Astrocyte (in vitro differentiated cells and primary cell): ENCODE data around the gene PPIL6. TPM values are rescaled to one million over a fixed set of nuclear protein-coding genes. Genes with fewer than 3 reads are reported as not detected.

Source experiments
- DNase-seq: peaks from one replicate; pipeline ENCODE4 v3.0.0-alpha.2; 2010; ENCODE audit warnings: low read depth
- FAIRE-seq: peaks from 2 replicates; lab custom pipeline; 2011; peaks lifted over from hg19 to GRCh38; lab: Jason Lieb, UNC
- H2AFZ ChIP-seq: 2 replicates; pipeline ENCODE4 v1.6.0; 2012; ENCODE audit warnings: low read depth, low read length, inconsistent platforms
- H3K27ac ChIP-seq: 2 replicates; pipeline ENCODE4 v1.5.1; 2011; ENCODE audit warnings: low read depth, low read length, inconsistent platforms
- H3K27me3 ChIP-seq: 2 replicates; pipeline ENCODE4 v1.6.0; 2011; ENCODE audit warnings: low read length, inconsistent platforms; ENCODE audit not compliant: insufficient read depth
- H3K36me3 ChIP-seq: 2 replicates; pipeline ENCODE4 v1.5.1; 2011; ENCODE audit warnings: low read length, inconsistent platforms; ENCODE audit not compliant: insufficient read depth
- H3K4me1 ChIP-seq: 2 replicates; pipeline ENCODE4 v1.5.1; 2011; ENCODE audit warnings: low read length, inconsistent platforms; ENCODE audit not compliant: insufficient read depth
- H3K4me2 ChIP-seq: 2 replicates; pipeline ENCODE4 v1.6.0; 2012; ENCODE audit warnings: low read length, inconsistent platforms
- H3K4me3 ChIP-seq: 2 replicates; pipeline ENCODE4 v1.5.1; 2011; ENCODE audit warnings: low read depth, mild to moderate bottlenecking, low read length, inconsistent platforms; ENCODE audit not compliant: insufficient read depth
- H3K79me2 ChIP-seq: 2 replicates; pipeline ENCODE4 v1.6.0; 2012; ENCODE audit warnings: mild to moderate bottlenecking, low read length, inconsistent platforms; ENCODE audit not compliant: insufficient read depth
- H3K9ac ChIP-seq: 2 replicates; pipeline ENCODE4 v1.6.0; 2012; ENCODE audit warnings: mild to moderate bottlenecking, low read length, inconsistent platforms
- H3K9me3 ChIP-seq: 2 replicates; pipeline ENCODE4 v1.5.1; 2012; ENCODE audit warnings: low read depth, mild to moderate bottlenecking, low read length, inconsistent platforms; ENCODE audit not compliant: insufficient read depth
- H4K20me1 ChIP-seq: 2 replicates; pipeline ENCODE4 v1.6.0; 2012; ENCODE audit warnings: low read length, inconsistent platforms; ENCODE audit not compliant: insufficient read depth
- H3K27ac Mint-ChIP-seq: one replicate; pipeline ENCODE4 v1.8.0; 2021; ENCODE audit warnings: mild to moderate bottlenecking, mixed read lengths; ENCODE audit not compliant: unreplicated experiment
- H3K27me3 Mint-ChIP-seq: one replicate; pipeline ENCODE4 v1.8.0; 2021; ENCODE audit warnings: low read depth, mixed read lengths; ENCODE audit not compliant: unreplicated experiment
- H3K36me3 Mint-ChIP-seq: one replicate; pipeline ENCODE4 v1.8.0; 2021; ENCODE audit warnings: low read depth, mixed read lengths; ENCODE audit not compliant: unreplicated experiment
- H3K4me1 Mint-ChIP-seq: one replicate; pipeline ENCODE4 v1.8.0; 2021; ENCODE audit warnings: low read depth, mixed read lengths; ENCODE audit not compliant: unreplicated experiment
- H3K4me3 Mint-ChIP-seq: one replicate; pipeline ENCODE4 v1.8.0; 2021; ENCODE audit warnings: mild to moderate bottlenecking, moderate library complexity, mixed read lengths; ENCODE audit not compliant: unreplicated experiment
- H3K9me3 Mint-ChIP-seq: one replicate; pipeline ENCODE4 v1.8.0; 2021; ENCODE audit warnings: mild to moderate bottlenecking, mixed read lengths; ENCODE audit not compliant: unreplicated experiment
- EZH2 ChIP-seq: IDR thresholded peaks from 2 replicates; pipeline ENCODE4 v1.6.1; 2012; ENCODE audit warnings: mild to moderate bottlenecking, low read length, inconsistent platforms; ENCODE audit not compliant: insufficient read depth
- total RNA-seq: library from RNA; stranded (reverse); gene quantifications from 2 replicates; pipeline ENCODE4 v1.2.1, GENCODE V29; 2021
- TF ChIP-seq, protein P1 (sequence below): IDR thresholded peaks from 2 replicates; pipeline ENCODE4 v1.5.1; 2011; ENCODE audit warnings: low read depth, mild to moderate bottlenecking, inconsistent platforms, low read length, moderate library complexity; ENCODE audit not compliant: insufficient read depth

Gene PPIL6
- total RNA-seq, 1 donor from 2014 or later = 1.7 TPM

DNA sequence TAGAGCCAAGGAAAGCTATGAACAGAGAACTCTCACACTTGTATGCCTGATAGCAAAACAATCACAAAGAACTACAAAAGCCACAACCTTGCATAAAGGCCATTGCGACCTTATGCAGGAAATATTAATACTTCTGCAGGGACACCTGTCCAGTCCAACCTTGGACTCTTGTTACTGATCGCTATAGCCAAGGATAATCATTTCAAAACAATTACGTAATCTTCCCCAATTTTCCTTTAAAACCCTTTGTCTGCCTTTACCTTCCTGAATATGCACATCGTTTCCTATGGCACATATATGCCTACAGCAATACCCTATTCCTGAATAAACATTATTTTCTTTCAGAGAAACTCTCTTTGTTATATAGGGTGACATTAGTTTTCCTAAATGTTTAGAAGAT is 22.8 kb downstream of the PPIL6 start:
- DNase-seq (no peak), FAIRE-seq (no peak)
- H4K20me1 ChIP-seq = no peaks in the 10 kb centered on the region
- H2AFZ ChIP-seq = no peak overlapping the region
- no peaks in the 10 kb centered on the region for H3K9me3 ChIP-seq
- no peaks in the 10 kb centered on the region for H3K4me1 ChIP-seq
- no peak overlapping the region for H3K4me2 ChIP-seq
- no peaks in the 10 kb centered on the region for H3K27me3 ChIP-seq
- TF ChIP-seq, protein P1, sequence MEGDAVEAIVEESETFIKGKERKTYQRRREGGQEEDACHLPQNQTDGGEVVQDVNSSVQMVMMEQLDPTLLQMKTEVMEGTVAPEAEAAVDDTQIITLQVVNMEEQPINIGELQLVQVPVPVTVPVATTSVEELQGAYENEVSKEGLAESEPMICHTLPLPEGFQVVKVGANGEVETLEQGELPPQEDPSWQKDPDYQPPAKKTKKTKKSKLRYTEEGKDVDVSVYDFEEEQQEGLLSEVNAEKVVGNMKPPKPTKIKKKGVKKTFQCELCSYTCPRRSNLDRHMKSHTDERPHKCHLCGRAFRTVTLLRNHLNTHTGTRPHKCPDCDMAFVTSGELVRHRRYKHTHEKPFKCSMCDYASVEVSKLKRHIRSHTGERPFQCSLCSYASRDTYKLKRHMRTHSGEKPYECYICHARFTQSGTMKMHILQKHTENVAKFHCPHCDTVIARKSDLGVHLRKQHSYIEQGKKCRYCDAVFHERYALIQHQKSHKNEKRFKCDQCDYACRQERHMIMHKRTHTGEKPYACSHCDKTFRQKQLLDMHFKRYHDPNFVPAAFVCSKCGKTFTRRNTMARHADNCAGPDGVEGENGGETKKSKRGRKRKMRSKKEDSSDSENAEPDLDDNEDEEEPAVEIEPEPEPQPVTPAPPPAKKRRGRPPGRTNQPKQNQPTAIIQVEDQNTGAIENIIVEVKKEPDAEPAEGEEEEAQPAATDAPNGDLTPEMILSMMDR = no peak
- TF ChIP-seq EZH2 = no peak
- H3K27me3 Mint-ChIP-seq = peaks cover 3% of the 10 kb centered on the region
- no peak overlapping the region for H3K27ac Mint-ChIP-seq
- no peak overlapping the region for H3K4me3 Mint-ChIP-seq
- H3K79me2 ChIP-seq = no peaks in the 10 kb centered on the region
- no peak overlapping the region for H3K27ac ChIP-seq
- no peaks in the 10 kb centered on the region for H3K36me3 ChIP-seq
- no peaks in the 10 kb centered on the region for H3K4me1 Mint-ChIP-seq
- H3K9me3 Mint-ChIP-seq = no peaks in the 10 kb centered on the region
- H3K4me3 ChIP-seq = no peak overlapping the region
- no peak overlapping the region for H3K9ac ChIP-seq
- H3K36me3 Mint-ChIP-seq = no peaks in the 10 kb centered on the region

DNA sequence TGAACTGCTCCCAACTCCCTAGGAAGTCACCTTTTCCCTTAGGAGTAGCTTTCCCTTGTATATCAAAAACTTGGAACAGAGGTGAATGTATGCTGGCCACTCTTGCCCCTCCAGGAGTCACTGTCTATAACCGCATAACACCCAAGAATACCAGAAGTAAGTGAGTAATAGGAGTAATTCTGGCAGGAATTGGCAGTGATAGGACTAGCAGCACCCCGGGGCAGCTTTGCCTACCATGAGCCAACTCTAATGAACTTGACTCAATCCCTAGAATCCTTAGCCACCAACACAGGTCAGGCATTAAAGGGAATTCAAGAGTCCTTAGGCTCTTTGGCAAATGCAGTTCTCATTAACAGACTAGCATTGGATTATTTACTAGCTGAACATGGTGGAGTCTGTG is 29.4 kb downstream of the PPIL6 start:
- Mint-ChIP-seq H3K9me3 (peaks cover 2% of the 10 kb centered on the region), H3K27me3 (peaks cover 2% of the 10 kb centered on the region), H3K36me3 (no peaks in the 10 kb centered on the region), H3K27ac (no peak overlapping the region), H3K4me3 (no peak overlapping the region), H3K4me1 (no peaks in the 10 kb centered on the region)
- no peak overlapping the region for H3K9ac ChIP-seq
- no peak overlapping the region for H3K4me2 ChIP-seq
- H3K4me3 ChIP-seq = no peak overlapping the region
- H4K20me1 ChIP-seq = no peaks in the 10 kb centered on the region
- H3K4me1 ChIP-seq = no peaks in the 10 kb centered on the region
- no peaks in the 10 kb centered on the region for H3K9me3 ChIP-seq
- H3K36me3 ChIP-seq = no peaks in the 10 kb centered on the region
- TF ChIP-seq EZH2 = no peak
- TF ChIP-seq, protein P1 = no peak
- no peaks in the 10 kb centered on the region for H3K79me2 ChIP-seq
- FAIRE-seq = no peak
- no peak overlapping the region for H3K27ac ChIP-seq
- DNase-seq = no peak
- H2AFZ ChIP-seq = no peak overlapping the region
- H3K27me3 ChIP-seq = no peaks in the 10 kb centered on the region

DNA sequence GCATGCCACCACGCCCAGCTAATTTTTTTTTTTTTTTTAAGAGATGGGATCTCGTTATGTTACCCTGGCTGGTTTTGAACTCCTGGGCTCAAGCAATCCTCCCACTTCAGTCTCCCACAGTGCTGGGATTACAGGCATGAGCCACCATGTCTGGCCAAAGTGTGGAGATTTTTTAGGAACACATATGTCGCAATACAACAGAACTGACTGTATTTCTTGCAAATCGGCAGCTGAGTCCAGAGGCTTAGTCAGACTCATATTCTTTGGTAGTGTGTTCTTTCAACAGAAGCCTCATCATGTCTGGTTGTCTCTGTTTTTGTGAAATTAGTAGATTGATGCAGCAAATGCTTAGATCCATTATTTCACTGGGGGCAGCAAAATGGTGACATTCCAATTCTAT is 34.2 kb downstream of the PPIL6 start:
- H4K20me1 ChIP-seq = no peaks in the 10 kb centered on the region
- H3K4me1 Mint-ChIP-seq = no peaks in the 10 kb centered on the region
- H3K4me1 ChIP-seq = no peaks in the 10 kb centered on the region
- FAIRE-seq = no peak
- H3K4me3 Mint-ChIP-seq = no peak overlapping the region
- no peaks in the 10 kb centered on the region for H3K9me3 ChIP-seq
- H3K4me2 ChIP-seq = no peak overlapping the region
- no peak for DNase-seq
- TF ChIP-seq EZH2 = no peak
- TF ChIP-seq, protein P1 = no peak
- H3K4me3 ChIP-seq = no peak overlapping the region
- H3K27ac ChIP-seq = no peak overlapping the region
- H3K36me3 Mint-ChIP-seq = no peaks in the 10 kb centered on the region
- no peak overlapping the region for H3K9ac ChIP-seq
- no peaks in the 10 kb centered on the region for H3K79me2 ChIP-seq
- no peaks in the 10 kb centered on the region for H3K27me3 Mint-ChIP-seq
- no peaks in the 10 kb centered on the region for H3K27me3 ChIP-seq
- peaks cover 2% of the 10 kb centered on the region for H3K9me3 Mint-ChIP-seq
- no peaks in the 10 kb centered on the region for H3K36me3 ChIP-seq
- no peak overlapping the region for H3K27ac Mint-ChIP-seq
- H2AFZ ChIP-seq = no peak overlapping the region
